HCT116 (cell line): ENCODE results near the gene SELENOW.

Experiments
- CEBPB ChIP-seq: IDR thresholded peaks from 2 replicates; pipeline ENCODE4 v1.6.1; 2012; ENCODE audit warnings: low read depth
- CTCF ChIP-seq, 3 experiments: fragments of 200-600 bp in 1 of 3; sonication (generic) in 1 of 3; IDR thresholded peaks in 2 of 3; conservative IDR thresholded peaks in 1 of 3; 2 replicates each; pipeline ENCODE4 v1.5.1; 2012 to 2017; ENCODE audit warnings: low read depth in 2 of 3, low read length in 2 of 3, antibody characterized with exemption in 1 of 3, borderline replicate concordance in 1 of 3, control low read depth in 1 of 3, mild to moderate bottlenecking in 1 of 3, mixed read lengths in 1 of 3, mixed run types in 1 of 3, moderate library complexity in 1 of 3; ENCODE audit not compliant: insufficient read depth in 1 of 3
- EZH2phosphoT487 ChIP-seq: fragments of 200-600 bp; IDR thresholded peaks from 2 replicates; pipeline ENCODE4 v1.6.1; 2018; ENCODE audit warnings: antibody characterized with exemption, borderline replicate concordance
- POLR2A ChIP-seq: IDR thresholded peaks from 2 replicates; pipeline ENCODE4 v1.7.0; 2011; ENCODE audit warnings: borderline replicate concordance; ENCODE audit not compliant: insufficient read depth, insufficient read length; ENCODE audit errors: extremely low read depth
- POLR2AphosphoS5 ChIP-seq: IDR thresholded peaks from 2 replicates; pipeline ENCODE4 v1.6.1; 2011; ENCODE audit warnings: mild to moderate bottlenecking, low read depth, low read length, moderate library complexity
- ZFX ChIP-seq: fragments of 450-650 bp; IDR thresholded peaks from 2 replicates; pipeline ENCODE4 v1.6.1; 2017
- ZNF274 ChIP-seq: fragments of 200-500 bp; sonication (Bioruptor generic); IDR thresholded peaks from 2 replicates; pipeline ENCODE4 v1.6.1; 2014; ENCODE audit warnings: mild to moderate bottlenecking, low read depth, low read length, inconsistent platforms
- TF ChIP-seq, protein P1 (sequence below): IDR thresholded peaks from 2 replicates; pipeline ENCODE4 v1.6.1; 2011; ENCODE audit warnings: mild to moderate bottlenecking, low read length, moderate library complexity; ENCODE audit not compliant: insufficient replicate concordance; ENCODE audit errors: extremely low read depth

GRCh38 chr19:47729468-47729798 is 49.1 kb upstream of the SELENOW start:
- no peak for TF ChIP-seq POLR2A
- TF ChIP-seq POLR2AphosphoS5 = peak; percentile 55
- TF ChIP-seq, protein P1, sequence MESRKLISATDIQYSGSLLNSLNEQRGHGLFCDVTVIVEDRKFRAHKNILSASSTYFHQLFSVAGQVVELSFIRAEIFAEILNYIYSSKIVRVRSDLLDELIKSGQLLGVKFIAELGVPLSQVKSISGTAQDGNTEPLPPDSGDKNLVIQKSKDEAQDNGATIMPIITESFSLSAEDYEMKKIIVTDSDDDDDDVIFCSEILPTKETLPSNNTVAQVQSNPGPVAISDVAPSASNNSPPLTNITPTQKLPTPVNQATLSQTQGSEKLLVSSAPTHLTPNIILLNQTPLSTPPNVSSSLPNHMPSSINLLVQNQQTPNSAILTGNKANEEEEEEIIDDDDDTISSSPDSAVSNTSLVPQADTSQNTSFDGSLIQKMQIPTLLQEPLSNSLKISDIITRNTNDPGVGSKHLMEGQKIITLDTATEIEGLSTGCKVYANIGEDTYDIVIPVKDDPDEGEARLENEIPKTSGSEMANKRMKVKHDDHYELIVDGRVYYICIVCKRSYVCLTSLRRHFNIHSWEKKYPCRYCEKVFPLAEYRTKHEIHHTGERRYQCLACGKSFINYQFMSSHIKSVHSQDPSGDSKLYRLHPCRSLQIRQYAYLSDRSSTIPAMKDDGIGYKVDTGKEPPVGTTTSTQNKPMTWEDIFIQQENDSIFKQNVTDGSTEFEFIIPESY = no peak
- TF ChIP-seq CTCF (IDR thresholded peaks at IDR 0.05 in 2 of 3, conservative IDR thresholded peaks at IDR 0.05 in 1 of 3; ENCODE audit: borderline replicate concordance in 1 of 3, insufficient read depth in 1 of 3, low read depth in 2 of 3, low read length in 2 of 3) = no peak
- TF ChIP-seq ZNF274 = no peak
- no peak for TF ChIP-seq ZFX
- no peak for TF ChIP-seq CEBPB
- no peak for TF ChIP-seq EZH2phosphoT487
